Dendritic cell treated with granulocyte-macrophage colony-stimulating factor and Interleukin-4, amounts not matched to agents 40 ng/mL and 50 ng/mL, for 4 days (primary cell): Measurements from ENCODE around the gene BICDL1.
"Not testable (repeated sequence)": the region's sequence is repeated elsewhere in the genome, so short reads cannot be mapped to it uniquely, and the experiment has no call there.

Experiments used
- H3K27ac Mint-ChIP-seq: one replicate; pipeline ENCODE4 v1.8.0; 2022; ENCODE audit warnings: mild to moderate bottlenecking, mixed read lengths
- H3K27me3 Mint-ChIP-seq: one replicate; pipeline ENCODE4 v1.8.0; 2022; ENCODE audit warnings: mild to moderate bottlenecking, mixed read lengths
- H3K36me3 Mint-ChIP-seq: one replicate; pipeline ENCODE4 v1.8.0; 2022; ENCODE audit warnings: low read depth, mixed read lengths
- H3K4me1 Mint-ChIP-seq: one replicate; pipeline ENCODE4 v1.8.0; 2022; ENCODE audit warnings: low read depth, mixed read lengths
- H3K4me3 Mint-ChIP-seq: one replicate; pipeline ENCODE4 v1.8.0; 2022; ENCODE audit warnings: mild to moderate bottlenecking, moderate library complexity, mixed read lengths
- H3K9me3 Mint-ChIP-seq: one replicate; pipeline ENCODE4 v1.8.0; 2022; ENCODE audit warnings: mixed read lengths
- intact Hi-C: fragments of 100-400 bp; cut with micrococcal nuclease; formaldehyde crosslinking; loops from one replicate; pipeline ENCODE4 v1.15.0; 2022

The BICDL1 gene

GRCh38 chr12:120014381-120014735 lies 25.3 kb downstream of the BICDL1 start:
- H3K27ac Mint-ChIP-seq, H3K9me3 Mint-ChIP-seq, intact Hi-C loops, H3K4me1 Mint-ChIP-seq, H3K27me3 Mint-ChIP-seq, H3K36me3 Mint-ChIP-seq, H3K4me3 Mint-ChIP-seq: not testable (repeated sequence)

DNA sequence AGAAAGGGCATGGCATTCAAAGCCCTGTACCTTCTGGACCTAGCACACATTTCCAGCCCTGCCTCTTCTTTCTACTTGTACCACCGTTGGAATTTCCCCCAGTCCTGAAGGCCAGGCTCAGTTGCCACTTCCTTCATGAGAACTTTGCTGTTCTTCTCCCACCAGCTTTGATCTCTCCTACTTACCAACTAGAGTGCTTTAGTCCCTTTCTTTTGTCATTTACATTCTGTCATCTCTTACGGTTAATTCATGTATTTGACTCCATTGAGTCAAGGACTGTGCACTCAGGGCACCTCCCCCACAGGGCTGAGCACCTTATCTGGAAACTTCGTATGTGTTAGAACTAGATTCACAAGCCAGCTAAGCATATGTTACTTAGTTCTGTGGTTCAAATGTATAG lies 26.3 kb downstream of the BICDL1 start:
- no peak overlapping the region for H3K27ac Mint-ChIP-seq
- H3K4me1 Mint-ChIP-seq = no peaks in the 10 kb centered on the region
- no peak overlapping the region for H3K4me3 Mint-ChIP-seq
- H3K27me3 Mint-ChIP-seq = peaks cover 3% of the 10 kb centered on the region
- no peaks in the 10 kb centered on the region for H3K9me3 Mint-ChIP-seq
- H3K36me3 Mint-ChIP-seq = no peaks in the 10 kb centered on the region
- intact Hi-C loops = no loop called here

GRCh38 chr12:120016199-120016598 lies 27.2 kb downstream of the BICDL1 start:
- H3K36me3 Mint-ChIP-seq, H3K27ac Mint-ChIP-seq, intact Hi-C loops, H3K4me3 Mint-ChIP-seq, H3K4me1 Mint-ChIP-seq, H3K27me3 Mint-ChIP-seq, H3K9me3 Mint-ChIP-seq: not testable (repeated sequence)

- Mint-ChIP-seq H3K9me3 (no peaks in the 10 kb centered on the region), H3K4me3 (no peak overlapping the region), H3K4me1 (no peaks in the 10 kb centered on the region), H3K27ac (no peak overlapping the region), H3K27me3 (peaks cover 3% of the 10 kb centered on the region), H3K36me3 (no peaks in the 10 kb centered on the region)
- intact Hi-C loops = no loop called here
Measured at GRCh38 chr12:120019197-120019596, 30.2 kb downstream of the BICDL1 start.

DNA sequence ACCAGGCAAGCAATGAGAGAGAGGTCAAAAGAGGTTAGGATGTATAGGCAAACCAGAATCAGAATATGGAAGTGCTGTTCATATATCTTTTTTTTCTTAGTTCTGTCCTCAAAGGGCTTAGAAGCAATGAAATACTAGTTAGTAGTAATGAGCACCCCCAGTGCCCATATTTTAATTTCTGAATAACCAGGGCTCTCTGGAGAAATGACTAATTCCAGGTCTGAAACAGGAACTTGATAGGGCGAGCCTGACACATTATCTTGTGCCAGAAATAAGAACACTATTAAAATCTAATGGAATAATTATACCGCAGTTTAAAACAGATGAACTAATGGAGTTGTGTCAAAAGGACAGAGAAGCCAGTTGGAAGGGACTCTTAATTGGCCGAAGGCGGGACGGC lies 30.9 kb downstream of the BICDL1 start:
- no peaks in the 10 kb centered on the region for H3K9me3 Mint-ChIP-seq
- no peak overlapping the region for H3K27ac Mint-ChIP-seq
- intact Hi-C loops = no loop called here
- peaks cover 3% of the 10 kb centered on the region for H3K27me3 Mint-ChIP-seq
- H3K4me3 Mint-ChIP-seq = no peak overlapping the region
- H3K4me1 Mint-ChIP-seq = no peaks in the 10 kb centered on the region
- no peaks in the 10 kb centered on the region for H3K36me3 Mint-ChIP-seq

DNA sequence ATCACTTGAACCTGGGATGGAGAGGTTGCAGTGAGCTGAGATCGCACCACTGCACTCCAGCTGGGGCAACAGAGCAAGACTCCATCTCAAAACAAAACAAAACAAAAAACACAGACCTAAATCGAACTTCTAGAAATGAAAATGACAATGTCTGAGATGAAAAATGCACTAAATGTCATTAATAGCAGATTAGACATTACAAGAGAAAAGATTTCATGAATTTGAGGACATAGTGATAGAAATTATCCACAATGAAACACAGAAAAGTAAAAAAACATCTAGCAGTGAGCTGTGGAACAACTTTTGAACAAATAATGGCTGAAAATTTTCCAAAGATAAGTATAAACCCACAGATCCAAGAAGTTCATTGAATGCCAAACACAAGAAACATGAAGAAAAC lies 35.2 kb downstream of the BICDL1 start:
- intact Hi-C loops = no loop called here
- Mint-ChIP-seq H3K36me3 (no peaks in the 10 kb centered on the region), H3K27ac (no peak overlapping the region), H3K27me3 (no peaks in the 10 kb centered on the region), H3K9me3 (no peaks in the 10 kb centered on the region), H3K4me1 (no peaks in the 10 kb centered on the region), H3K4me3 (no peak overlapping the region)

DNA sequence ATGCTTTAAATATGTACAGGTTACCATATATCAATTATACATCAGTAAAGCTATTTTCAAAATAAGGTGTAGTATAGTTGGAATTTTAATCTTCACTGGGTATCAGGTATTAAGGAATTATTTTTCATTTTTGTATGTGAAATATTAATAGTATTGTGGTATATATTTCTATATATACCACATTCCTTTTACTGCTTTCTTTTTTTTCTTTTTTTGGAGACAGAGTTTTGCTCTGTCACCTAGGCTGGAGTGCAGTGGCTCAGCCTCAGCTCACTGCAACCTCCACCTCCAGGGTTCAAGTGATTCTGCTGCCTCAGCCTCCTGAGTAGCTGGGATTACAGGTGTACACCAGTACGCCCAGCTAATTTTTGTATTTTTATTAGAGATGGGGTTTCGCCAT lies 36.6 kb downstream of the BICDL1 start:
- Mint-ChIP-seq H3K36me3 (no peaks in the 10 kb centered on the region), H3K9me3 (no peaks in the 10 kb centered on the region), H3K4me3 (no peak overlapping the region), H3K27me3 (no peaks in the 10 kb centered on the region), H3K4me1 (no peaks in the 10 kb centered on the region), H3K27ac (no peak overlapping the region)
- intact Hi-C loops = no loop called here

DNA sequence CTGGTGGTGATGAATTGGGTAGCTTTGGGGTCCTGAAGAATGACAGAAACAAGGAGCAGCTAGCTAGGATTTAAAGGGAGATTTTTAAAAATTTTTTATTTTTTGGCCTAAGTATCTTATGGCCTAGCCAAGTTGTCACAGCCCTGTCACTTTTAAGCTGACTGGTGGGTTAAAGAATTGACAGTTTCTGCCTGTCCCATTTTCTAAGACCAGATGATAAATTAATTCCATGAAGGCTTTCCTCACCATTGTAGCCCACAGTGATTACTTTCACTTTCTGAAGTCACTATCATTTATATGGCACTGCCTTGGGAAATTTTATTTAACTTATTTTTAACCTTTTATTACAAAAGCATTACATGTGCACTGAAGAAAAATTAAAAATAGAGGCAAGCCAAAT lies 43.2 kb downstream of the BICDL1 start:
- no peaks in the 10 kb centered on the region for H3K9me3 Mint-ChIP-seq
- no peaks in the 10 kb centered on the region for H3K36me3 Mint-ChIP-seq
- H3K27me3 Mint-ChIP-seq = peaks cover 6% of the 10 kb centered on the region
- H3K4me1 Mint-ChIP-seq = no peaks in the 10 kb centered on the region
- H3K27ac Mint-ChIP-seq = no peak overlapping the region
- no peak overlapping the region for H3K4me3 Mint-ChIP-seq
- intact Hi-C loops = no loop called here

GRCh38 chr12:120037851-120038250 lies 48.8 kb downstream of the BICDL1 start:
- Mint-ChIP-seq H3K27ac (no peak overlapping the region), H3K27me3 (peaks cover 4% of the 10 kb centered on the region), H3K9me3 (no peaks in the 10 kb centered on the region), H3K4me1 (no peaks in the 10 kb centered on the region), H3K36me3 (no peaks in the 10 kb centered on the region), H3K4me3 (no peak overlapping the region)
- intact Hi-C loops = no loop called here

- no peak overlapping the region for H3K4me3 Mint-ChIP-seq
- no peak overlapping the region for H3K27ac Mint-ChIP-seq
- intact Hi-C loops = no loop called here
- no peaks in the 10 kb centered on the region for H3K4me1 Mint-ChIP-seq
- H3K9me3 Mint-ChIP-seq = no peaks in the 10 kb centered on the region
- H3K27me3 Mint-ChIP-seq = peaks cover 4% of the 10 kb centered on the region
- H3K36me3 Mint-ChIP-seq = no peaks in the 10 kb centered on the region
Measured at GRCh38 chr12:120039711-120040110, 50.7 kb downstream of the BICDL1 start.

DNA sequence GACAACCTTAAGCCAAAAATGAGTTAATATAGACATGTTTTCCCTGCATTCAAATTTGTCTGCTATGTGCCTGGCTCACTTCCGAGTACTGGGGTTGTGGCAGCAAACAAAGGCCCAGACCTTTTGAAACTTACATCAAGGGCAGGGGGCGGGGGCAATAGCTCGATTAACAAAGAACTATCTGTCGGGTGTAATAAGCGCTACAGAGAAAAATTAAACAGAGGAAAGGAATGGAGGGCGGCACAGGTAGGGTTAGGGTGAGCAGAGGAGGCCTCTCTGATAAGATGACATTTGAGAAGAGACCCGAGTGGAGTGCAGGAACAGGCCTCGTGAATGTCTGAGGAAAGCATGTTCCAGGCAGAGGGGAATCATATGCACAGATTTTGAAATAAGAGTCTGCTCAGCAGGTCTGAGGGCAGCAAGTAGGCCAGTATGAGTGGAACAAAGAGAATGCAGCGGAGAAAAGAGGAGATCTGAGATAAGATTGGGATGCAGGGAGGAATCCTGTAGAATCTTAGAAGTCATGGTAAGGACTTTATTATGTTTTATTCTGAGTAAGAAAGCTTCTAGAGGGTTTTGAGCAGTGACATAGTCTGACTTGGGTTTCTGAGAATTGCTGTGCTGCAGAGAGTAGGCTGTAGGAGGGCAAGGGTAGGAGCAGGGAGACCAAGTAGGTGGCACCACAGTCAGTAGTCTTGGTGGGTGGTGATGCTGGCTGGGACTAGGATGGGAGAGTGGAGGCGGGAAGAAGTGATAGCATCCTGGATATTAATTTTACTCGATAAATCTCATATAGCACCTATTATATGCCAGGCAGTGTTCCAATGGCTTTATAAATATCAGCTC lies 52.6 kb downstream of the BICDL1 start:
- Mint-ChIP-seq H3K4me1 (no peaks in the 10 kb centered on the region), H3K9me3 (no peaks in the 10 kb centered on the region), H3K4me3 (no peak overlapping the region), H3K27me3 (peaks cover 1% of the 10 kb centered on the region), H3K27ac (no peak overlapping the region), H3K36me3 (no peaks in the 10 kb centered on the region)
- intact Hi-C loops = no loop called here

- H3K4me1 Mint-ChIP-seq, H3K4me3 Mint-ChIP-seq, H3K9me3 Mint-ChIP-seq, intact Hi-C loops, H3K27ac Mint-ChIP-seq, H3K27me3 Mint-ChIP-seq, H3K36me3 Mint-ChIP-seq: not testable (repeated sequence)
Measured at GRCh38 chr12:120045367-120045766, 56.3 kb downstream of the BICDL1 start.

DNA sequence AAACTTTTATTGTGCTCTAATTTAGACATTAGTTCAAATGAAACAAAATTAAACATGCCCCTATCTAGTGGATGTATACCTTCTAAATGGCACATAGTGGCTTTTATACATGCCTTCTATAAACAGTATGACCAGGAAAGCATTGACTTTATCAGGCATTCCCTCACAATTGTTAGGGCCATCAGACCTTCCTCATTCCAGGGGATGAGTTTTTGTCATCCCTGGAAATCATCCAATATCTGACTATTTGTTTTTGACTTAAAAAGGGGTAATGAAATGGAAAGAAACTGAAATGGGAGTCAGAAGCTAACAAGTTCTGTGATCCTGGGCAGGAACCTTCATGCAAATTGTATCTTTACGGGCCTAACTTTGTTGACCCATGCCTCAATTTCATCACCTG lies 58.0 kb downstream of the BICDL1 start:
- Mint-ChIP-seq H3K4me3 (no peak overlapping the region), H3K4me1 (no peaks in the 10 kb centered on the region), H3K27me3 (peaks cover 13% of the 10 kb centered on the region), H3K27ac (no peak overlapping the region), H3K36me3 (no peaks in the 10 kb centered on the region), H3K9me3 (no peaks in the 10 kb centered on the region)
- intact Hi-C loops = no loop called here

- no peak overlapping the region for H3K4me3 Mint-ChIP-seq
- H3K4me1 Mint-ChIP-seq = no peaks in the 10 kb centered on the region
- no peaks in the 10 kb centered on the region for H3K9me3 Mint-ChIP-seq
Measured at GRCh38 chr12:120048263-120048662, 59.2 kb downstream of the BICDL1 start.

GRCh38 chr12:120049426-120049825 lies 60.4 kb downstream of the BICDL1 start:
- Mint-ChIP-seq H3K9me3 (no peaks in the 10 kb centered on the region), H3K27ac (no peak overlapping the region), H3K27me3 (peaks cover 15% of the 10 kb centered on the region), H3K4me3 (no peak overlapping the region), H3K36me3 (no peaks in the 10 kb centered on the region), H3K4me1 (no peaks in the 10 kb centered on the region)
- intact Hi-C loops = no loop called here

More at GRCh38 chr12:120048263-120048662, 59.2 kb downstream of the BICDL1 start:
- intact Hi-C loops = no loop called here
- H3K36me3 Mint-ChIP-seq = no peaks in the 10 kb centered on the region
- peaks cover 15% of the 10 kb centered on the region for H3K27me3 Mint-ChIP-seq
- no peak overlapping the region for H3K27ac Mint-ChIP-seq
